ENCODE results near the gene SLC38A9.
"Not testable (repeated sequence)": the region's sequence is repeated elsewhere in the genome, so short reads cannot be mapped to it uniquely, and the experiment has no call there.

SLC38A9 gene

GRCh38 chr5:55706230-55706629 is 5.9 kb downstream of the SLC38A9 start:
- DNase-seq (ENCODE audit: low spot score), result no peak

GRCh38 chr5:55702598-55703345 is 9.4 kb downstream of the SLC38A9 start:
- DNase-seq (ENCODE audit: low spot score), result no peak

- no peak for DNase-seq (ENCODE audit: low spot score)
These were observed 10.5 kb downstream of the SLC38A9 start for GRCh38 chr5:55701462-55702103.

- DNase-seq (ENCODE audit: low spot score), result no peak
These were observed 11.4 kb downstream of the SLC38A9 start for GRCh38 chr5:55700745-55701144.

GRCh38 chr5:55699041-55699688 is 13.0 kb downstream of the SLC38A9 start:
- DNase-seq (ENCODE audit: low spot score), result no peak

GRCh38 chr5:55696704-55697103 is 15.4 kb downstream of the SLC38A9 start:
- not testable (repeated sequence) for DNase-seq (ENCODE audit: low spot score)

GRCh38 chr5:55694152-55694830 is 17.8 kb downstream of the SLC38A9 start:
- DNase-seq (ENCODE audit: low spot score), result no peak

- DNase-seq (ENCODE audit: low spot score), result no peak
These were observed 19.6 kb downstream of the SLC38A9 start for GRCh38 chr5:55692509-55692908.

- no peak for DNase-seq (ENCODE audit: low spot score)
These were observed 20.1 kb downstream of the SLC38A9 start for GRCh38 chr5:55692106-55692417.

GRCh38 chr5:55691265-55692105 is 20.6 kb downstream of the SLC38A9 start:
- peak; percentile 46 for DNase-seq (ENCODE audit: low spot score)

GRCh38 chr5:55682071-55682470 is 30.1 kb downstream of the SLC38A9 start:
- DNase-seq (ENCODE audit: low spot score), result no peak

- no peak for DNase-seq (ENCODE audit: low spot score)
These were observed 30.8 kb downstream of the SLC38A9 start for GRCh38 chr5:55681301-55681700.

- no peak for DNase-seq (ENCODE audit: low spot score)
These were observed 31.8 kb downstream of the SLC38A9 start for GRCh38 chr5:55680353-55680752.

GRCh38 chr5:55679556-55679955 is 32.6 kb downstream of the SLC38A9 start:
- DNase-seq (ENCODE audit: low spot score), result no peak

GRCh38 chr5:55675119-55675518 is 37.0 kb downstream of the SLC38A9 start:
- no peak for DNase-seq (ENCODE audit: low spot score)

- DNase-seq (ENCODE audit: low spot score), result no peak
These were observed 37.8 kb downstream of the SLC38A9 start for GRCh38 chr5:55674340-55674739.

- DNase-seq (ENCODE audit: low spot score), result no peak
These were observed 39.6 kb downstream of the SLC38A9 start for GRCh38 chr5:55672477-55672911.

- DNase-seq (ENCODE audit: low spot score), result no peak
These were observed 40.1 kb downstream of the SLC38A9 start for GRCh38 chr5:55671975-55672374.

- no peak for DNase-seq (ENCODE audit: low spot score)
These were observed 43.8 kb downstream of the SLC38A9 start for GRCh38 chr5:55668356-55668755.

GRCh38 chr5:55667938-55668337 is 44.2 kb downstream of the SLC38A9 start:
- no peak for DNase-seq (ENCODE audit: low spot score)

GRCh38 chr5:55665065-55665464 is 47.1 kb downstream of the SLC38A9 start:
- no peak for DNase-seq (ENCODE audit: low spot score)

GRCh38 chr5:55657443-55657842 is 54.7 kb downstream of the SLC38A9 start:
- no peak for DNase-seq (ENCODE audit: low spot score)

Measured in CD4-positive, alpha-beta T cell treated with Interleukin-2 at 100 ng/mL for 4 hours (primary cell).